Naive thymus-derived CD8-positive, alpha-beta T cell (primary cell): ENCODE results near the gene GPR37L1. TPM values are rescaled to one million over a fixed set of nuclear protein-coding genes. Genes with fewer than 3 reads are reported as not detected.

ENCODE experiments used
- ATAC-seq, 2 donors: fragments of 150-1000 bp; cut with Tn5 transposase in 1 of 2; sonication (Bioruptor Pico), chemical (Tn5 transposase) in 1 of 2; 1 replicate in 1 of 2; 2 replicates in 1 of 2; pipeline ENCODE4 v1.10.0; 2021; ENCODE audit warnings: mild to moderate bottlenecking in 2 of 2, moderate library complexity in 2 of 2
- POLR2A ChIA-PET: fragments of 350-600 bp; sonication (Branson Sonifier 250); formaldehyde crosslinking; loops from one replicate; lab custom pipeline; 2021; ENCODE audit warnings: antibody characterized with exemption; lab: Charles Lee
- DNase-seq, 10 donors: peaks; one replicate each; pipeline versions ENCODE4 v3.0.0 to v3.0.0-alpha.2; 2020 to 2022
- H3K27ac Mint-ChIP-seq, 10 donors: one replicate each; pipeline ENCODE4 v1.8.0; 2020 to 2022; ENCODE audit warnings: mild to moderate bottlenecking in 10 of 10, mixed read lengths in 10 of 10, moderate library complexity in 4 of 10, inconsistent platforms in 1 of 10
- H3K27me3 Mint-ChIP-seq, 5 donors: one replicate each; pipeline ENCODE4 v1.8.0; 2021 to 2022; ENCODE audit warnings: mixed read lengths in 5 of 5
- H3K36me3 Mint-ChIP-seq, 3 donors: one replicate each; pipeline ENCODE4 v1.8.0; 2020 to 2022; ENCODE audit warnings: mixed read lengths in 3 of 3, mild to moderate bottlenecking in 2 of 3, inconsistent platforms in 1 of 3
- H3K4me1 Mint-ChIP-seq, 4 donors: one replicate each; pipeline ENCODE4 v1.8.0; 2021 to 2022; ENCODE audit warnings: mixed read lengths in 4 of 4
- H3K4me3 Mint-ChIP-seq, 10 donors: one replicate each; pipeline ENCODE4 v1.8.0; 2020 to 2022; ENCODE audit warnings: mild to moderate bottlenecking in 10 of 10, mixed read lengths in 10 of 10, moderate library complexity in 6 of 10, inconsistent platforms in 1 of 10
- H3K9me3 Mint-ChIP-seq, 9 donors: one replicate each; pipeline ENCODE4 v1.8.0; 2020 to 2022; ENCODE audit warnings: mixed read lengths in 9 of 9, mild to moderate bottlenecking in 3 of 9, inconsistent platforms in 1 of 9, moderate library complexity in 1 of 9
- polyA plus RNA-seq, 3 donors: library from polyadenylated mRNA; unstranded; fragments of 300-500 nt; fragmentation: Illumina TruSeq; gene quantifications; one replicate each; pipeline ENCODE4 v1.2.3, GENCODE V29; 2021
- total RNA-seq, 8 experiments: library from RNA in 2 of 8; stranded (reverse) in 2 of 8; gene quantifications; one replicate each; pipeline ENCODE4 v1.2.3 and lab custom pipeline; 2021 to 2026

Gene GPR37L1
- total and polyA plus RNA-seq, 5 experiments from 2014 or later: 0.02 to 0.19 TPM; not detected in 3

- Mint-ChIP-seq H3K36me3 (no peaks in the 10 kb centered on the region), H3K27me3 (peaks cover 0 to 3% (median 2%) of the 10 kb centered on the region in 5 donors), H3K4me3 (no peak overlapping the region), H3K4me1 (no peaks in the 10 kb centered on the region), H3K9me3 (no peaks in the 10 kb centered on the region), H3K27ac (no peak overlapping the region)
- DNase-seq (no peak), ATAC-seq (no peak)
- POLR2A ChIA-PET: no interaction called here
These were observed 6.4 kb upstream of the GPR37L1 start for GRCh38 chr1:202116287-202116686.

DNA sequence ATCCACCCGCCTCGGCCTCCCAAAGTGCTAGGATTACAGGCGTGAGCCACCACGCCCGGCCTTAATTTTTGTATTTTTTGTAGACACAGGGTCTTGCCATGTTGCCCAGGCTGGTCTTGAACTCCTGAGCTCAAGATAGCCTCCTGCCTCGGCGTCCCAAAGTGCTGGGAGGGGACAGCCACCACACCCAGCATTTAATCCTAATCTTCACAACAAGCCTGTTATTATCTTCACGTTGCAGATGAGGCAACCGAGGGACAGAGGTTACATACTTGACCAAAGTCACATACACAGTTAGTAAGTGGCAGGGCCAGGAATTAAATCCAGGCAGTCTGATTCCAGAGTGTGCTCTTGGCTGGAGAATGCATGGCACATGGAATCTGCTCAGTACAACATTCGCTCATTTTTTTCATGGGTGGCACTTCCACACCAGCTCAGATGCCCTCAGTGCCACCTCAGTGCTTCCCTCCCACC, 4.8 kb upstream of the GPR37L1 start:
- DNase-seq (no peak), ATAC-seq (no peak)
- POLR2A ChIA-PET: no interaction called here
- H3K36me3 Mint-ChIP-seq: no peaks in the 10 kb centered on the region
- no peaks in the 10 kb centered on the region for H3K4me1 Mint-ChIP-seq
- no peak overlapping the region for H3K27ac Mint-ChIP-seq
- no peak overlapping the region for H3K4me3 Mint-ChIP-seq
- peaks cover 0 to 13% (median 3%) of the 10 kb centered on the region in 5 donors for H3K27me3 Mint-ChIP-seq
- no peaks in the 10 kb centered on the region for H3K9me3 Mint-ChIP-seq

- Mint-ChIP-seq H3K36me3 (no peaks in the 10 kb centered on the region), H3K27me3 (peaks cover 1 to 36% (median 13%) of the 10 kb centered on the region in 5 donors), H3K4me1 (no peaks in the 10 kb centered on the region), H3K27ac (no peak overlapping the region), H3K9me3 (no peaks in the 10 kb centered on the region), H3K4me3 (no peak overlapping the region)
- DNase-seq (no peak), ATAC-seq (no peak)
- POLR2A ChIA-PET: no interaction called here
These were observed 1.7 kb upstream of the GPR37L1 start for GRCh38 chr1:202121006-202121405.

DNA sequence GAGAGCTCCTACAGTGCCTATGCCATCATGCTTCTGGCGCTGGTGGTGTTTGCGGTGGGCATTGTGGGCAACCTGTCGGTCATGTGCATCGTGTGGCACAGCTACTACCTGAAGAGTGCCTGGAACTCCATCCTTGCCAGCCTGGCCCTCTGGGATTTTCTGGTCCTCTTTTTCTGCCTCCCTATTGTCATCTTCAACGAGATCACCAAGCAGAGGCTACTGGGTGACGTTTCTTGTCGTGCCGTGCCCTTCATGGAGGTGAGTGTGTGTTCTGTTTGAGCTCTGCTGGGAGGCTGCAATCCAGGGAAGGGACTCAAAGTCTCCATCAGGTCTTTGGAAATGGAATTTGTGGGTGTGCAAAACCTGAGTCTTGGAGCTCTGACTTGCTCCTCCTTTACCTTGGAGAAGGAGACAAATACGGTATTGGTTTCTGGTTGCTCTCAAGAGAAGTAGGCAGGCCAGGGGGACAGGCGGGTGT, 658 bp downstream of the GPR37L1 start:
- DNase-seq: no peak
- no peak for ATAC-seq
- Mint-ChIP-seq H3K4me3 (no peak overlapping the region), H3K36me3 (no peaks in the 10 kb centered on the region), H3K27ac (peak overlapping the region in 1 of 10 donors; percentile 39), H3K9me3 (no peaks in the 10 kb centered on the region), H3K4me1 (no peaks in the 10 kb centered on the region), H3K27me3 (peaks cover 3 to 56% (median 22%) of the 10 kb centered on the region in 5 donors)
- POLR2A ChIA-PET: no interaction called here

GRCh38 chr1:202124142-202124541, 1.4 kb downstream of the GPR37L1 start:
- H3K27ac Mint-ChIP-seq: no peak overlapping the region
- H3K36me3 Mint-ChIP-seq: no peaks in the 10 kb centered on the region
- no peak for ATAC-seq
- H3K4me3 Mint-ChIP-seq: no peak overlapping the region
- no peak for DNase-seq
- no peaks in the 10 kb centered on the region for H3K9me3 Mint-ChIP-seq
- H3K27me3 Mint-ChIP-seq: peaks cover 3 to 56% (median 22%) of the 10 kb centered on the region in 5 donors
- POLR2A ChIA-PET: no interaction called here
- peaks cover 0 to 3% (median 0%) of the 10 kb centered on the region in 4 donors for H3K4me1 Mint-ChIP-seq

DNA sequence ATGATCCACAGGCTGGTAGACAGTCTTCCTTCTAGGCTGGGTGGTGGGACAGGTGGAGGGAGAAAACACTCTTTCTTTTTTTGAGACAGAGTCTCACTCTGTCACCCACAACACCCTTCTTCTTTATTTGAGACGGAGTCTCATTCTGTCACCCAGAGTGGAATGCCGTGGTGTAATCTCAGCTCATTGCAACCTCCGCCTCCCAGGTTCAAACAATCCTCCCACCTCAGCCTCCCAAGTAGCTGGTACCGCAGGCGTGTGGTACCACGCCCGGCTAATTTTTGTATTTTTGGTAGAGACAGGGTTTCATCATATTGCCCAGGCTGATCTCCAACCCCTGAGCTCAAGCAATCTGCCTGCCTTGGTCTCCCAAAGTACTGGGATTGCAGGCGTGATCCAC, 2.9 kb downstream of the GPR37L1 start:
- Mint-ChIP-seq H3K4me1 (peaks cover 0 to 4% (median 0%) of the 10 kb centered on the region in 4 donors), H3K36me3 (no peaks in the 10 kb centered on the region), H3K4me3 (no peak overlapping the region), H3K27ac (no peak overlapping the region), H3K27me3 (peaks cover 3 to 56% (median 22%) of the 10 kb centered on the region in 5 donors), H3K9me3 (no peaks in the 10 kb centered on the region)
- POLR2A ChIA-PET: no interaction called here
- ATAC-seq (no peak), DNase-seq (no peak)

DNA sequence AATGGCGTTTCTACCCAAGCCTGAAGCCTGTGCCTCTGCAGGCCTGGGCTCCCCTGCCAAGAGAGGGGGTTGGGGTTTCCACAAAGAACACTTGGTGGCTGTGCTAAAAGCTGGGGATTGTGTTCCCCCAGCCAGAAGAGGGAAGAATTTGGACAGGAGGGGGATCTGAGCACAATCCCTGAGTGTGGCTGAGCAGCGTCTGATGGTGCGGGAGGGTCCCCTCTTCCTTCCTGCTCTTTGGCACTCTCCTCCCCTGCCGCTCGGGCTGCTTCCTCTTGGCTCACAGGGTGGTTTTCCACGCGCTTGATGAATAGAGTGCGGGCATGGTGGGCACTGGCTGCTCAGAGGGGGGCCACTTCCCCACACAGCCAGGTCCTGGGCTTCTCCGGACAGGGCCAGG, 3.7 kb downstream of the GPR37L1 start:
- DNase-seq (no peak), ATAC-seq (no peak)
- Mint-ChIP-seq H3K4me1 (peaks cover 0 to 4% (median under 1%) of the 10 kb centered on the region in 4 donors), H3K27me3 (peaks cover 3 to 51% (median 19%) of the 10 kb centered on the region in 5 donors), H3K27ac (no peak overlapping the region), H3K4me3 (no peak overlapping the region), H3K9me3 (no peaks in the 10 kb centered on the region), H3K36me3 (no peaks in the 10 kb centered on the region)
- POLR2A ChIA-PET: no interaction called here

DNA sequence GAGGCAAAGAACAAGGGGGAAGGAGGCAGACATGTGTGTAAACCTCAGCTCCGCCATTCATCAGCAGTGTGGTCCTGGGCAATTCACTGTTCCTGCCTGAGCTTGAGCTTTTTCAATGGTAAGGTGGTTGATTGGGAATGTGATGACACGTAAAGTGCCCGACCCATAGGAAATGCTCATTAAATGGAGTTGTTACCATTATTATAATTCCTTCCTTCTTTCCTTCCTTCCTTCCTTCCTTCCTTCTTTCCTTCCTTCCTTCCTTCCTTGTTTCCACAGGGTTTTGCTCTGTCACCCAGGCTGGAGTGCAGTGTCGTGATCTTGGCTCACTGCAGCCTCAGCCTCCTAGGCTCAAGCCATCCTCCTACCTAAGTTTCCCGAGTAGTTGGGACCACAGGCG, 4.3 kb downstream of the GPR37L1 start:
- Mint-ChIP-seq H3K9me3 (no peaks in the 10 kb centered on the region), H3K4me1 (peaks cover 0 to 6% (median 3%) of the 10 kb centered on the region in 4 donors), H3K36me3 (peaks cover 0 to 2% (median 0%) of the 10 kb centered on the region in 3 donors), H3K27me3 (peaks cover 3 to 45% (median 13%) of the 10 kb centered on the region in 5 donors), H3K27ac (no peak overlapping the region), H3K4me3 (no peak overlapping the region)
- ATAC-seq (no peak), DNase-seq (no peak)
- POLR2A ChIA-PET: no interaction called here

DNA sequence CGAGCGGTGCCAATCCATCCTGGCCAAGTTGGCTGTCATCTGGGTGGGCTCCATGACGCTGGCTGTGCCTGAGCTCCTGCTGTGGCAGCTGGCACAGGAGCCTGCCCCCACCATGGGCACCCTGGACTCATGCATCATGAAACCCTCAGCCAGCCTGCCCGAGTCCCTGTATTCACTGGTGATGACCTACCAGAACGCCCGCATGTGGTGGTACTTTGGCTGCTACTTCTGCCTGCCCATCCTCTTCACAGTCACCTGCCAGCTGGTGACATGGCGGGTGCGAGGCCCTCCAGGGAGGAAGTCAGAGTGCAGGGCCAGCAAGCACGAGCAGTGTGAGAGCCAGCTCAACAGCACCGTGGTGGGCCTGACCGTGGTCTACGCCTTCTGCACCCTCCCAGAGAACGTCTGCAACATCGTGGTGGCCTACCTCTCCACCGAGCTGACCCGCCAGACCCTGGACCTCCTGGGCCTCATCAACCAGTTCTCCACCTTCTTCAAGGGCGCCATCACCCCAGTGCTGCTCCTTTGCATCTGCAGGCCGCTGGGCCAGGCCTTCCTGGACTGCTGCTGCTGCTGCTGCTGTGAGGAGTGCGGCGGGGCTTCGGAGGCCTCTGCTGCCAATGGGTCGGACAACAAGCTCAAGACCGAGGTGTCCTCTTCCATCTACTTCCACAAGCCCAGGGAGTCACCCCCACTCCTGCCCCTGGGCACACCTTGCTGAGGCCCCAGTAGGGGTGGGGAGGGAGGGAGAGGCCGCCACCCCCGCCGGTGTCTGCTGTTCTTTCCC, 5.3 kb downstream of the GPR37L1 start:
- peaks cover 3 to 42% (median 13%) of the 10 kb centered on the region in 5 donors for H3K27me3 Mint-ChIP-seq
- POLR2A ChIA-PET: no interaction called here
- no peak overlapping the region for H3K4me3 Mint-ChIP-seq
- peaks cover 0 to 9% (median 3%) of the 10 kb centered on the region in 4 donors for H3K4me1 Mint-ChIP-seq
- H3K36me3 Mint-ChIP-seq: peaks cover 0 to 11% (median 0%) of the 10 kb centered on the region in 3 donors
- H3K9me3 Mint-ChIP-seq: no peaks in the 10 kb centered on the region
- no peak for ATAC-seq
- DNase-seq: no peak
- no peak overlapping the region for H3K27ac Mint-ChIP-seq

- POLR2A ChIA-PET: interaction anchor here (1.4 kb wide), 1 partner anchor 13 kb away, joined by 5 read pairs; no protein-coding TSS in a partner anchor
These were observed 7.0 kb downstream of the GPR37L1 start for GRCh38 chr1:202129453-202130296.

GRCh38 chr1:202130297-202130721, 7.6 kb downstream of the GPR37L1 start:
- no peaks in the 10 kb centered on the region for H3K9me3 Mint-ChIP-seq
- peaks cover 0 to 27% (median 9%) of the 10 kb centered on the region in 5 donors for H3K27me3 Mint-ChIP-seq
- peaks cover 0 to 31% (median 0%) of the 10 kb centered on the region in 3 donors for H3K36me3 Mint-ChIP-seq
- peak overlapping the region in 1 of 10 donors; percentile 51 for H3K27ac Mint-ChIP-seq
- ATAC-seq (no peak), DNase-seq (no peak)
- POLR2A ChIA-PET: interaction anchor here (1.2 to 1.4 kb wide), 2 partner anchors 13 to 30 kb away, joined by 3 to 5 read pairs; partner anchors contain the start of gene PTPN7
- peaks cover 0 to 10% (median 4%) of the 10 kb centered on the region in 4 donors for H3K4me1 Mint-ChIP-seq
- no peak overlapping the region for H3K4me3 Mint-ChIP-seq

More at GRCh38 chr1:202129453-202130296, 7.0 kb downstream of the GPR37L1 start:
- no peak overlapping the region for H3K4me3 Mint-ChIP-seq
- H3K27me3 Mint-ChIP-seq: peaks cover 0 to 27% (median 9%) of the 10 kb centered on the region in 5 donors
- DNase-seq (no peak), ATAC-seq (peak in 1 of 2 donors; percentile 12)
- peak overlapping the region in 2 of 10 donors; percentile 41 to 51 for H3K27ac Mint-ChIP-seq
- peaks cover 0 to 27% (median 0%) of the 10 kb centered on the region in 3 donors for H3K36me3 Mint-ChIP-seq
- no peaks in the 10 kb centered on the region for H3K9me3 Mint-ChIP-seq
- peaks cover 0 to 9% (median 3%) of the 10 kb centered on the region in 4 donors for H3K4me1 Mint-ChIP-seq

DNA sequence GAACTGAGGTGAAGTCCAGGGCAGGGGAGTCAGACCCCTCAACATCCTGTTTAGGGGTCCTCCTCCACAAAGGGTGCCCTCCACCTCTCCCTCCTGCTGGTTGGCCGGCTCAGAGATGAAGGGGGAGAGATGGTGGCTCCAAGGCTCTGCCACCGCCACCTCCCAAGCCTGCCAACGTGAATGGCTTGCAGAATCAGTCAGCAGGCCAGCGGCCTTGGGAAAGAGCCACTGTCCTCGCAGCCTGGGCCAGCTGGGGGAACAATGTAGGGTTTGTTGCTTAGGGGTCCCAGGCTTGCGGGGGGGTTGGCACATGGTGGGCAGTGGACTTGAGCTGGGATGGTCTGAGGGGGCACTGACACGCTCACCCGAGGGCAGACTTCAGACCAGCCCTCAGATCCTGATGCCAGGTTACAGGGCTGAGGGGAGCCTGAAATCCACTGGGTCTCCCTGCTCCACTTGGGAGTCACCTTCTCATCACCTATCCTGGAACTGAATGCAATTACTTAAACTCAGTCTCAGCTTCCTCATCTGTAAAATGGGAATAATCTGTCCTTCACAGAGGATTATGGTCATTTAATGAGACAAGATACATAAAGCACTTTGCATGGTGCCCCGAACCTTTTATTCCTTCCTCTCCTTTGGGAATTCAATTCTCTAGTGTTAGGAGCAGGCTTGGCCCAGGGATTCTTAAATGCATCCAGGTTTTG, 8.3 kb downstream of the GPR37L1 start:
- peaks cover 0 to 20% (median 9%) of the 10 kb centered on the region in 5 donors for H3K27me3 Mint-ChIP-seq
- H3K27ac Mint-ChIP-seq: peak overlapping the region in 1 of 10 donors; percentile 22
- H3K9me3 Mint-ChIP-seq: no peaks in the 10 kb centered on the region
- ATAC-seq: no peak
- peaks cover 0 to 13% (median 4%) of the 10 kb centered on the region in 4 donors for H3K4me1 Mint-ChIP-seq
- no peak for DNase-seq
- no peak overlapping the region for H3K4me3 Mint-ChIP-seq
- POLR2A ChIA-PET: interaction anchor here (1.2 kb wide), 1 partner anchor 29 kb away, joined by 3 read pairs; the partner anchor contains the start of gene PTPN7
- H3K36me3 Mint-ChIP-seq: peaks cover 0 to 35% (median 0%) of the 10 kb centered on the region in 3 donors
